A549 (cell line): Measurements from ENCODE around the gene PAQR8.

Experiments
- CTCF ChIP-seq: fragments of >200 bp; sonication (Bioruptor Twin); formaldehyde crosslinking; IDR thresholded peaks from 3 replicates; pipeline ENCODE4 v1.5.1; 2016
- EP300 ChIP-seq, 2 experiments: fragments of >200 bp; sonication (Bioruptor Twin); formaldehyde crosslinking; IDR thresholded peaks; 2 replicates in 1 of 2; 3 replicates in 1 of 2; pipeline ENCODE4 v1.6.1; 2016 to 2017
- MAZ ChIP-seq: fragments of 150-350 bp; IDR thresholded peaks from 2 replicates; pipeline ENCODE4 v1.6.1; 2014; ENCODE audit warnings: antibody characterized with exemption, low read depth, low read length, borderline replicate concordance
- NFE2L2 ChIP-seq: fragments of 150-350 bp; conservative IDR thresholded peaks from 2 replicates; pipeline ENCODE4 v1.6.1; 2014; ENCODE audit warnings: low read length
- RAD21 ChIP-seq, 2 experiments: fragments of >200 bp in 1 of 2; sonication (Bioruptor Twin) in 1 of 2; formaldehyde crosslinking in 1 of 2; IDR thresholded peaks in 1 of 2; conservative IDR thresholded peaks in 1 of 2; 2 replicates in 1 of 2; 3 replicates in 1 of 2; pipeline ENCODE4 v1.6.1; 2012 to 2018; ENCODE audit warnings: inconsistent platforms in 1 of 2
- USF2 ChIP-seq: fragments of 450-650 bp; IDR thresholded peaks from 2 replicates; pipeline ENCODE4 v1.6.1; 2014; ENCODE audit warnings: antibody characterized with exemption

- TF ChIP-seq CTCF (no peak), EP300 (IDR thresholded peaks at IDR 0.05) (no peak), MAZ (no peak), NFE2L2 (no peak), USF2 (no peak), RAD21 (conservative IDR thresholded peaks at IDR 0.05 in 1 of 2, IDR thresholded peaks at IDR 0.05 in 1 of 2) (no peak)
Observed at GRCh38 chr6:52419809-52420667, 58.1 kb downstream of the PAQR8 start, which contains the start of gene EFHC1.
